B cell (primary cell): ENCODE data around the gene EIF3A.

Experiments used
- EZH2 ChIP-seq: IDR thresholded peaks from 2 replicates; pipeline ENCODE4 v1.6.1; 2012; ENCODE audit warnings: borderline replicate concordance, low read depth, mild to moderate bottlenecking, moderate library complexity, low read length; ENCODE audit not compliant: insufficient read depth, poor library complexity, severe bottlenecking
- TF ChIP-seq, protein P1 (sequence below): fragments of 200-600 bp; IDR thresholded peaks from one replicate; pipeline ENCODE4 v1.8.0; 2022; ENCODE audit warnings: antibody characterized with exemption, mild to moderate bottlenecking

DNA sequence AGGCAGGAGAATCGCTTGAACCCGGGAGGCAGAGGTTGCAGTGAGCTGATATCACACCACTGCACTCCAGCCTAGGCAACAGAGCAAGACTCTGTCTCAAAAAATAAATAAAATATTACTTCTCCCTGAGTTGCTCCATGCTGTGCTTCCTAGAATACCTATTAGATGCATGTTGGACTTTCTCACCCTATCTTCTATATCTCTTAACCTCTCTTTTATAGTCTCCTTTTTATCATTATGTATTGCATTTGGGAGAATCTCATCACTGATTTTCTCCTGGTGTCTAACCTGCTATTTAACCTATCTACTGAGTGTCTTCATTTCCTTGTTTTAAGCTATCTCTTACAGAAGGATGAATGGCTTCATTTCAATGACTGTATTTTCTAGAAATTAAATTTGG, 83.2 kb downstream of the EIF3A start:
- TF ChIP-seq, protein P1, sequence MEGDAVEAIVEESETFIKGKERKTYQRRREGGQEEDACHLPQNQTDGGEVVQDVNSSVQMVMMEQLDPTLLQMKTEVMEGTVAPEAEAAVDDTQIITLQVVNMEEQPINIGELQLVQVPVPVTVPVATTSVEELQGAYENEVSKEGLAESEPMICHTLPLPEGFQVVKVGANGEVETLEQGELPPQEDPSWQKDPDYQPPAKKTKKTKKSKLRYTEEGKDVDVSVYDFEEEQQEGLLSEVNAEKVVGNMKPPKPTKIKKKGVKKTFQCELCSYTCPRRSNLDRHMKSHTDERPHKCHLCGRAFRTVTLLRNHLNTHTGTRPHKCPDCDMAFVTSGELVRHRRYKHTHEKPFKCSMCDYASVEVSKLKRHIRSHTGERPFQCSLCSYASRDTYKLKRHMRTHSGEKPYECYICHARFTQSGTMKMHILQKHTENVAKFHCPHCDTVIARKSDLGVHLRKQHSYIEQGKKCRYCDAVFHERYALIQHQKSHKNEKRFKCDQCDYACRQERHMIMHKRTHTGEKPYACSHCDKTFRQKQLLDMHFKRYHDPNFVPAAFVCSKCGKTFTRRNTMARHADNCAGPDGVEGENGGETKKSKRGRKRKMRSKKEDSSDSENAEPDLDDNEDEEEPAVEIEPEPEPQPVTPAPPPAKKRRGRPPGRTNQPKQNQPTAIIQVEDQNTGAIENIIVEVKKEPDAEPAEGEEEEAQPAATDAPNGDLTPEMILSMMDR, result no peak
- TF ChIP-seq EZH2, result no peak
